K562 (cell line): ENCODE results near the gene SLC25A4.
A peak's percentile ranks its signal among the peaks of the same experiment; 100 is the strongest.

Source experiments
- EP300 ChIP-seq: IDR thresholded peaks from 2 replicates; pipeline ENCODE4 v1.6.1; 2012; ENCODE audit warnings: low read length, improper control_type of control experiment
- EZH2 ChIP-seq: IDR thresholded peaks from 2 replicates; pipeline ENCODE4 v1.6.1; 2012; ENCODE audit warnings: low read depth, mild to moderate bottlenecking, inconsistent platforms, low read length, borderline replicate concordance
- FOXM1 ChIP-seq, 2 experiments: fragments of 450-650 bp in 1 of 2; sonication (generic) in 1 of 2; formaldehyde crosslinking in 1 of 2; IDR thresholded peaks; 2 replicates each; pipeline versions ENCODE4 v1.6.1 to v1.9.0; 2017 to 2022; ENCODE audit warnings: low read depth in 2 of 2, mild to moderate bottlenecking in 2 of 2, missing genetic modification reagents in 1 of 2, moderate library complexity in 1 of 2
- HMG20B ChIP-seq: fragments of 250-450 bp; sonication (Bioruptor Pico); IDR thresholded peaks from 2 replicates; pipeline ENCODE4 v1.5.0; 2021; ENCODE audit warnings: mild to moderate bottlenecking
- IRF1 ChIP-seq: sonication (generic); formaldehyde crosslinking; IDR thresholded peaks from 2 replicates; pipeline ENCODE4 v1.8.0; 2022; ENCODE audit warnings: missing genetic modification reagents, mild to moderate bottlenecking, borderline replicate concordance
- JUN ChIP-seq, 2 experiments: sonication (generic) in 1 of 2; formaldehyde crosslinking in 1 of 2; IDR thresholded peaks; 2 replicates each; pipeline versions ENCODE4 v1.6.1 to v1.8.0; 2012 to 2022; ENCODE audit warnings: borderline replicate concordance in 2 of 2, mild to moderate bottlenecking in 2 of 2, improper control_type of control experiment in 1 of 2, low read depth in 1 of 2, low read length in 1 of 2, missing genetic modification reagents in 1 of 2
- MAX ChIP-seq: sonication (generic); formaldehyde crosslinking; IDR thresholded peaks from 2 replicates; pipeline ENCODE4 v1.9.0; 2022; ENCODE audit warnings: mild to moderate bottlenecking, missing genetic modification reagents
- MYC ChIP-seq, 2 experiments: fragments of 250-450 bp in 1 of 2; sonication (Bioruptor Pico) in 1 of 2; IDR thresholded peaks; 2 replicates each; pipeline versions ENCODE4 v1.5.1 to v1.6.1; 2012 to 2021; ENCODE audit warnings: low read depth in 2 of 2, borderline replicate concordance in 1 of 2, improper control_type of control experiment in 1 of 2, low read length in 1 of 2, mild to moderate bottlenecking in 1 of 2, moderate library complexity in 1 of 2
- SIN3A ChIP-seq, 2 experiments: fragments of 150-350 bp in 1 of 2; IDR thresholded peaks; 2 replicates each; pipeline ENCODE4 v1.6.1; 2011 to 2016; ENCODE audit warnings: borderline replicate concordance in 2 of 2, low read depth in 2 of 2, low read length in 2 of 2, mild to moderate bottlenecking in 2 of 2, moderate library complexity in 2 of 2; ENCODE audit not compliant: control insufficient read depth in 1 of 2
- ZBTB5 ChIP-seq: fragments of 450-650 bp; IDR thresholded peaks from 2 replicates; pipeline ENCODE4 v1.6.1; 2017; ENCODE audit warnings: antibody characterized with exemption
- ZC3H4 ChIP-seq: sonication (generic); formaldehyde crosslinking; IDR thresholded peaks from 2 replicates; pipeline ENCODE4 v1.9.0; 2021; ENCODE audit warnings: missing genetic modification reagents, borderline replicate concordance
- ZNF12 ChIP-seq: sonication (generic); formaldehyde crosslinking; IDR thresholded peaks from 2 replicates; pipeline ENCODE4 v1.4.0; 2020; ENCODE audit warnings: mild to moderate bottlenecking, missing genetic modification reagents
- TF ChIP-seq, protein P1 (sequence below), 3 experiments: IDR thresholded peaks in 2 of 3; conservative IDR thresholded peaks in 1 of 3; 2 replicates each; pipeline ENCODE4 v1.5.1; 2011 to 2012; ENCODE audit warnings: low read length in 3 of 3, mild to moderate bottlenecking in 3 of 3, control low read depth in 2 of 3, improper control_type of control experiment in 1 of 3, inconsistent platforms in 1 of 3, low read depth in 1 of 3, mixed read lengths in 1 of 3, moderate library complexity in 1 of 3; ENCODE audit not compliant: insufficient read depth in 2 of 3

GRCh38 chr4:185119927-185120630 lies 23.0 kb upstream of the SLC25A4 start:
- no peak for TF ChIP-seq SIN3A (IDR thresholded peaks at IDR 0.05; ENCODE audit: borderline replicate concordance in 2 of 2, control insufficient read depth in 1 of 2, low read depth in 2 of 2, low read length in 2 of 2)
- no peak for TF ChIP-seq ZC3H4 (CRISPR knock-in tag)
- 0 out of 2 replicates have a peak, but pooled peaks have one; percentile 9 for TF ChIP-seq EP300
- no peak for TF ChIP-seq ZNF12 (CRISPR knock-in tag)
- TF ChIP-seq FOXM1 (IDR thresholded peaks at IDR 0.05; ENCODE audit: low read depth) = no peak
- no peak for TF ChIP-seq FOXM1 (CRISPR knock-in tag; IDR thresholded peaks at IDR 0.05; ENCODE audit: low read depth)
- TF ChIP-seq MAX (CRISPR knock-in tag) = no peak
- no peak for TF ChIP-seq JUN (IDR thresholded peaks at IDR 0.05; ENCODE audit: borderline replicate concordance, low read depth, low read length)
- no peak for TF ChIP-seq JUN (CRISPR knock-in tag; IDR thresholded peaks at IDR 0.05; ENCODE audit: borderline replicate concordance)
- no peak for TF ChIP-seq EZH2
- TF ChIP-seq MYC (IDR thresholded peaks at IDR 0.05; ENCODE audit: low read depth, low read length) = no peak
- no peak for TF ChIP-seq MYC (CRISPR knock-in tag; IDR thresholded peaks at IDR 0.05; ENCODE audit: borderline replicate concordance, low read depth)
- no peak for TF ChIP-seq HMG20B
- TF ChIP-seq ZBTB5 = no peak
- TF ChIP-seq, protein P1, sequence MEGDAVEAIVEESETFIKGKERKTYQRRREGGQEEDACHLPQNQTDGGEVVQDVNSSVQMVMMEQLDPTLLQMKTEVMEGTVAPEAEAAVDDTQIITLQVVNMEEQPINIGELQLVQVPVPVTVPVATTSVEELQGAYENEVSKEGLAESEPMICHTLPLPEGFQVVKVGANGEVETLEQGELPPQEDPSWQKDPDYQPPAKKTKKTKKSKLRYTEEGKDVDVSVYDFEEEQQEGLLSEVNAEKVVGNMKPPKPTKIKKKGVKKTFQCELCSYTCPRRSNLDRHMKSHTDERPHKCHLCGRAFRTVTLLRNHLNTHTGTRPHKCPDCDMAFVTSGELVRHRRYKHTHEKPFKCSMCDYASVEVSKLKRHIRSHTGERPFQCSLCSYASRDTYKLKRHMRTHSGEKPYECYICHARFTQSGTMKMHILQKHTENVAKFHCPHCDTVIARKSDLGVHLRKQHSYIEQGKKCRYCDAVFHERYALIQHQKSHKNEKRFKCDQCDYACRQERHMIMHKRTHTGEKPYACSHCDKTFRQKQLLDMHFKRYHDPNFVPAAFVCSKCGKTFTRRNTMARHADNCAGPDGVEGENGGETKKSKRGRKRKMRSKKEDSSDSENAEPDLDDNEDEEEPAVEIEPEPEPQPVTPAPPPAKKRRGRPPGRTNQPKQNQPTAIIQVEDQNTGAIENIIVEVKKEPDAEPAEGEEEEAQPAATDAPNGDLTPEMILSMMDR (IDR thresholded peaks at IDR 0.05 in 2 of 3, conservative IDR thresholded peaks at IDR 0.05 in 1 of 3; ENCODE audit: insufficient read depth in 2 of 3, low read depth in 1 of 3, low read length in 3 of 3) = no peak
- TF ChIP-seq IRF1 (CRISPR knock-in tag) = no peak
